Stimulated activated CD4-positive, alpha-beta T cell treated with anti-CD3 and anti-CD28 coated beads, Interleukin-1b, Interleukin-23, amount 100 ng/mL, for 1 hour (primary cell): ENCODE data around the gene GSDME.
A peak's percentile ranks its signal among the peaks of the same experiment; 100 is the strongest.

Experiments
- DNase-seq, 2 donors: peaks; one replicate each; pipeline ENCODE4 v3.0.0-alpha.2; 2020; ENCODE audit warnings: low read depth in 2 of 2

The GSDME gene

GRCh38 chr7:24705461-24705954, 51.8 kb downstream of the GSDME start:
- DNase-seq, result no peak

DNA sequence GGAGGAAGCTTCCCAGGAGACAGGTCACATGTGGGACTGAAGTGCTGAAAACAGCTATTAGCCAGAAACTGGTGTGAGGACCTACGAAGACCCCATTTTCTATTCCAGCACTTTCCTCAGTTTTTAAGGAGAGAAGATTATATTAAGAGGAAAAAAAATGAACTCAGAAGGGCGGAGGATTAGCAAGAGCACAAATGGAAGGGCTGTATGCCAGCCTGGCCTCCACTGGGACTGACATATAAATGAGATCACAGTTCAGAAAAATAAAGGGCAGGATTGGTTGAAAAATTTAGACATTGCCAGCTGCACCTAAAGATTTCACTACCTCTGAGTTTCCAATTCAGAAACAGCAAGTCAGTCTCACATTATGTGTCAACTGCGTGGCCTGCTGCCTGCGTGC, 53.0 kb downstream of the GSDME start:
- DNase-seq, result no peak

DNA sequence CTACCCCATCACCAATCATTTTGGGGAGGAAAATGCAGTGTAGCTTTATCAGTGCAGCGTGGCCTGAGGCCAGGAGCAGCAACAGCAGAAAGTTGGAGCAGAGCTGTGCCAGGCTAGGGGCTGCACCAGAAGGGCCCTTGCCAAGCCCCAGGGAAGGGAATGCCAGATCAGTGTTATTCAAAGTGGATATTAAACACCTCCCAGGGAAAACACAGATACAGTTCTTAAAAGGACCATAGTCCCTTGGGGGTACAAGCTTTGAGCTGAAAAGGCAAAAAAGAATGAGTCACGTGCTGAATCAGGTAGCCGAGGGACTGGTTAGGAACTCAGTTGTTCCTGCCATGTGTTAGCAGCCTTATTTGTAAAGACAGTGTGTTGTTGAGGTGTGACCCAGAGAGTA, 54.0 kb downstream of the GSDME start:
- DNase-seq, result no peak

DNA sequence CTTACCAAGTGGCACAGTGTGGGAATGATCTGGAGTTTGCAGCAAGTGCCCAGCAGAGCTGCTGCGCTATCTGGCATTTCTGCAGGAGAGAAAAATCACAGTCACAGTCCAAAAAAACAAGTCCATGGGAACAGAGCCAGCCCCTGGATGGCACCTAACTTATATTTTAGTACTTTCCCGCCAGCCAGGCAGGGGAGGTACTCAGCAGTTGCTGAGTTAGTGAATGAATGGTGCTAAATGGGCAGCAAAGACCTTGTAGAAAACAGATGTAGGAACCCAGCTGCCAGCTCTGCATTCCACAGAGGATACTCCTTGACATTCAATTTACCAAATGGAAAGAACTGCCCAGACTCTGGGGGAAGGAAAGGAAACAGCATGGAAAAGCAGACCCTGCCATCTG, 54.5 kb downstream of the GSDME start:
- DNase-seq, result no peak

DNA sequence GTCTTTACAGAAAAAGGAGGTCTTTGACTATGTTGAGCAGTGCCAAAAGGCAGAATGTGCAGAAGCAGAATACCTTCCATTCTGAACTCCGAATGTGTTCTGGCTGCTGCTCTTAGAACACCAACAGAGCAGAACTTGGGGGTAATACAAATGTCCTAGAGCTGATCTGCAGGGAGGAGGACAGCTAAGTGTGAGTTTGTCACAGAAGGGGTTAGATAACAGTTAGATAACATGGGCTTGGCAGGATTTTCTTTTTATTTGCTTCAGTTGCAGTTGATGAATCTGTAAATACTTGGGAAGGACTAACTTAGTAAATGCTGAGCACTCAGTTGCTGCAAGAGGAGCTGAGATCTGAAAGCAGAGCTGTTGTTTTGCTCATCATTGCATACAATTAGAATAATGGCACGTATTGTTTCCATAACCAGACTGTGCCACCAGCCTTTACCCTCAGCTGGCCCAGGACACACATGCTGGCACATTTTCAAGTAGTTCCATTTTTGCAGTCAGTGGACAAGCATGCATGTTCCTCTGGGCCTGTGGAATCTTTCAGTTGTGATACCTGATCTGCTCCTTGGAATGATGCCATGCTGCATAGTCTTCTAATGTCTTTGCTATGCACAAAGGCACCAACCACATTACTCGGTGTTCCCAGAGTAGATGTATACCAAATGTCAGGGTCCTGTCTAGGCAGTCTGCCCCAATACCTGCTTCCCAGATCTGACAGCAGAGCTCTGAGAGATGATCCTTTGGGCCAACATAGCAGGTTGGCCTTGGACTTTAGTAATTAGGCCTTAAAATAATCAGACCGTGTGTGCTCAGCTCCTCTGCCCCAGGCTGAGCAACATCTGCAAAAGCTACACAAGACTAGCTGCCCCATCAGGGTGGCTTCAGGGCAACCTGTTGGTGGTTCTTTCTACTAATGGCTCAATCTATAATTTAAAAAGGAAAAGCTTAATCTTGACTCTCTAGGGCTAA, 55.7 kb downstream of the GSDME start:
- no peak for DNase-seq

DNA sequence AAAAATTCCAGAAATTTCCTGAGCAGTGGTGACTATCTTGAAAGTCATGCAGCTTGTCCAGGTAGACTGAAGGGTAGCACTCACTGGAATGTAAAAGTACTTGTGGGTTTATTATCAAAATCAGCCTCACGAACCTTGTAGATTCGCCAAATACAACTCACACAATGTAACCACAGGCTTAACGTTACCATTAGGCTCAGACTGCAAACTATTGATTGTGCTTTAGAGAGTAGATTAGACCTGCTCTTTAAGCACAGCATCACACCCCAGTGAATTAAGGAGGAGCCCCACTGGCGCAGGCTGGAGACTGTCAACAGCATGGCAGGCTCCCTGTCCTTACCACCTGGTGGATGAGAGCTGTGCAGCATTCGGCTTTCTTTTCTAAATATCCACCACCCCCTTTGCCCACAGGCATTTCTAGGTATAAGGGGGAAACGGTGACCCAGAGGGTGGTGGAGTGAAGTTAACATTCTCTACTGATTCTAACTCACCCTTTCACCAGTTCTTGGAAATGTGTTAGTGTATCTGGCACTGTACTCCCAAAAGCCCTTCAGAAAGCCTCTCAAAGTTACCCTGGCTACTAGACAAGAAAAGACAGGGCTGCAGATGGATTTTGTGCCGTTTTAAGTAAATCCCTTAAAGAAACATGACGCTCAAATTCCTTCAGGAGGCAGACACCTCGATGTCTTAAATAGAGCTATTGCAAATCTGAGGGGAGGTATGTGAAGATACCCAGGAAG, 56.6 kb downstream of the GSDME start:
- DNase-seq, result no peak

DNA sequence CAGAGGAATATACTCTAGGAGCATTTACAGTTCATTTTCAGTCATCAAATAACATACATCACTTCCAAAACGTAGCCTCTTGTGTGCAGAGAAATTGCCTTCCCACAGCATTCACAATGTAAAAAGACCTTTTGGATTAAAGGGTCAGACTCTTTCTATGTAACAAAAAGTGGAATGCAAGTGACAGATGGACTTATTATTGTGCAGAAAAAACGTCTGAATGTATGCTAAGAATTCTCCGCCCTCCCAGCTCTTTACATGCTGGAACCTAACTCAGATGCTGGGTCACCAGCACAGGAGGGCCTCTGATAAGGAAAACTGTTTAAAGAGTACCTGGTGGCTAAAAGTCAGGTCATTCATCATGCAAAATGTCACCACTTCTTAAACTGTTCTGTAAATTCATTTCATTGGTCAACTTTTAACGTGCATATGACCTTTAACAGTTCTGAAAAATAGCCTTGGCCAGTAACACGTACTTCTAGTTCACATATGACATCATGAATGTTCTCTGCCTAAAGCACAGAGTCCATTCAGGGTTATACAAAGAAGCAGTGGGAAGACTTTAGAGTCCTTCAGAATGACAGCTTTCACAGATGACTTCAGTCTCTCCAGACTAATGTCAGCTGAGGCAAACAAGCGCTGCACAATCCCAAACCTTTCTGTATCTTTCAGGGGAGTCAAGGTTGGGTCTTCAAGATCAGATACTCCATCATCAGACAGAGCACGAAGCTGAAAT, 58.6 kb downstream of the GSDME start:
- DNase-seq, result no peak

GRCh38 chr7:24697416-24697815, 59.8 kb downstream of the GSDME start:
- no peak for DNase-seq

GRCh38 chr7:24692592-24692991, 64.7 kb downstream of the GSDME start:
- DNase-seq, result no peak

GRCh38 chr7:24690251-24690650, 67.0 kb downstream of the GSDME start:
- DNase-seq, result no peak

DNA sequence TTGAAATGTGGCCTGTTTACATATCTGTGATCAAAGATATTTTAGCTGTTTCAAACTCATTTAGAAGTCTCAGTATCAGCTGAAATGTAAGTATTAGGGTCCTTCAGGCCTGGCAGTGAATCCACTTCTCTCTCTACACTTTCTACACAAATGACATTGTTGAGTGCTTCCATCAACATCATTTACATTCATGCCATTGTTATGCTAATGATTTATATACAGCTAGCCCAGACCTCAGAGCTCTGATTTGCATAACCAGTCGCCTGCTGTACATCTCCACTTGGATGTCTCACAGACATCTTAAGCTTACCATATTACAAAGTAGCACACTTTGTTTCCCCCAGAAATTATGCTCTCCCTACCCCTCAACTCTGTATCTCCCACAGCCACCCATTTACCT, 71.6 kb downstream of the GSDME start:
- no peak for DNase-seq

- DNase-seq, result no peak
Observed at GRCh38 chr7:24670782-24671181, 86.5 kb downstream of the GSDME start.

DNA sequence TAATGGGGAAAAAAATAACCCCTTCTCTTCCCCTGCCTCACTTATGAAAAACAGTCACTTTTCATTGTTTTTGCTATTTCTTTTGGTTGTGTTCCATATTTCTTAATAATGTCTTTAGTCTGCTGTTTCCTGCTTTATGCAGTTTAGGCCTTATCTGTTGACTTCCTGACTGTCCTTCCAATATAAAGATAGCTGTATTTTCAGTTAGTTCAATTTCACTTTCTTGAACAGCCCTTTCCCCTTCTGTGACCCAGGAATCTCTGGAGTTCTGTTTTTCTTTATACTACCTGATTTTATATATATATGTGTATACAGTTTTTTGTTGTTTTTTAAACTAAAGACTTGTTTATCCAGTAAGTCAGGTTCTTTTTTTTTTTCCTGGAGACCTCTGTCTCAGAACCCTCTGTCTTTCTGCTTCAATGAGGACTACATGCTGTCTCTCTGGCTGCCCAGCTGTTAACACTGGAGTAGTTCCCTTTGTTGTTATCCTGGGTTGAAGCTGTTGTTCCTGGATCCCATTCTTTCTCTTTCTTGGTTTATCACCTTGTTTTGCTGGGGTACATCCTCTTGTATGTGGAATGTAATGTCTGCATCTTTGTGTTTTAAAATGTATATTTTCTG, 87.2 kb downstream of the GSDME start:
- DNase-seq, result no peak

- no peak for DNase-seq
Observed at GRCh38 chr7:24668927-24669635, 88.2 kb downstream of the GSDME start.

DNA sequence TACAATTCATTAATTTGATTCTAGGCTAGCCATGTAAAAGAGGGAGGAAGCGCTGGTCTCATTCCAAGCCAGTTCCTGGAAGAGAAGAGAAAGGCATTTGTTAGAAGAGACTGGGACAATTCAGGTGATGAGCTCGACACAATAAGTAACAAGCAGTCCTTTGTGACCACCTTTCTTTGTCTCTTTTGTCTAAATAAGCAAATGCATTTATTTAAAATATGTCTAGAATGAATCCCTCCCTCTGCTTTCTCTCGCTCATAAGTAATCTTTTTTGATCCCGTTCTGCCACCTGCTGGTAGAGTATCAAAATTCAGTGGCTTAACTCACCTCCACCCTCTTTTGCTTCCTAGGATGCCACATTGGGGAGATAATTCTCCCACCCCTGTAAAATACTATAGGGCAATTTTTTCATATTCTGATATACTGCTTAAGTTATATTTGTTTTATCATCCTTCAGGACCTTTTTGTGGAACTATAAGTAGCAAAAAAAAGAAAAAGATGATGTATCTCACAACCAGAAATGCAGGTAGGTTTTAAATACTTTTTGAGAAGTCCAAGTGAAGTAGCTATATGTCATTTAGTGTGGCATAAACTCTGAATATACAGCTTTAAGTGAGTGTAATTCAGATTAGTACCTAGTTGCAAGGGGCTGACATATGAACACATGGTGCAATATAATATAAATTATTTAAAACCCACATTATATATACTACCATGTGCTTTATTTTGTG, 91.5 kb downstream of the GSDME start:
- DNase-seq, result peak in 1 of 2 donors; percentile 7

- no peak for DNase-seq
Observed at GRCh38 chr7:24660546-24660945, 96.7 kb downstream of the GSDME start.

GRCh38 chr7:24659505-24659904, 97.8 kb downstream of the GSDME start:
- DNase-seq, result no peak

DNA sequence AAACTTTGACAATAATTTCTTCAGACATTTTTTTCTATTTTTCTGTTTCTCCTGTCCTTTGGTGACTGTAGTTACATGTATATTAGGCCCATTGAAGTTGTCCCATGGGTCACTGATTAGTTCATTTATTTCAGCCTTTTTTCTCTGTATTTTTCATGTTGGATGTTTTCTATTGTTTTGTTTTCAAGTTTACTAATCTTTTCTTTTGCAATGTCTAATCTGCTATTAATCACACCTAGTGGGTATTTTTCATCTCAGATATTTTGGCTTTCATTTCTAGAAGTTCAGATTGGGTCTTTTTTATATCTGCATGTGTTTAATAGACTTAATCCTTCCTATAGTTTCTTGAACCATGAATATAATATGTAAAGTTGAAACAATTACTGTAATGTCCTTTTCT, 99.3 kb downstream of the GSDME start:
- no peak for DNase-seq

- no peak for DNase-seq
Observed at GRCh38 chr7:24656608-24657007, 100.7 kb downstream of the GSDME start.

DNA sequence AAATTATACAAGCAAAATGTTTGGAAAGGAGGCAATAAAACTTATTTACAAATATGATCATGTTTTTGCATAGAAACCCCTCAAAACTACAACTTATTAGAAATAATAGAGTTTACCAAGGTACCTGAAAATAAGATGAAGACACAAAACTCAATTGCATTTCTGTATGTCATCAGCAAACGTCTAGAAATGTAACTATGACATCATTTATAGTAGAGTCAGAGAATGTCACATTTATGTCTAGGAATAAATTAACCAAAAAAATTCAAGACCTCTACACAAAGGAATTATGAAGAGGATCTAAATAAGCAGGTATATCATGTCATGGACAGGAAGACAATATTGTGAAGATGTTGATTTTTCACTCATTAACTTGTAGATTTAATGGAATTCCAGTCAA, 103.0 kb downstream of the GSDME start:
- no peak for DNase-seq
